22Rv1 (cell line): ENCODE results near the gene SLC38A10.

ENCODE experiments used
- CTCF ChIP-seq: fragments of 450-650 bp; IDR thresholded peaks from 2 replicates; pipeline ENCODE4 v1.5.1; 2017; ENCODE audit warnings: mild to moderate bottlenecking
- ZFX ChIP-seq: fragments of 450-650 bp; IDR thresholded peaks from 2 replicates; pipeline ENCODE4 v1.6.1; 2017; ENCODE audit warnings: antibody characterized with exemption, borderline replicate concordance

GRCh38 chr17:81222620-81222905, 72.5 kb downstream of the SLC38A10 start:
- no peak for TF ChIP-seq CTCF
- TF ChIP-seq ZFX, result no peak
